ENCODE measurements around the gene TMEM178B.
"Not testable (repeated sequence)": the region's sequence is repeated elsewhere in the genome, so short reads cannot be mapped to it uniquely, and the experiment has no call there.

The TMEM178B gene

GRCh38 chr7:141402277-141402996, 328.6 kb downstream of the TMEM178B start:
- Histone ChIP-seq H3K27me3 (ENCODE audit: insufficient read depth, poor library complexity, severe bottlenecking) (no peaks in the 10 kb centered on the region), H3K4me3 (replicated peaks; ENCODE audit: insufficient read depth, low read length) (no peak overlapping the region), H3K27ac (replicated peaks) (no peak overlapping the region)
- no peak for DNase-seq (ENCODE audit: low read depth in 1 of 2, low spot score in 1 of 2)
- TF ChIP-seq SPI1 (IDR thresholded peaks at IDR 0.05; ENCODE audit: borderline replicate concordance, low read depth) (no peak), POLR2AphosphoS5 (IDR thresholded peaks at IDR 0.05; ENCODE audit: low read depth) (no peak), REST (IDR thresholded peaks at IDR 0.05; ENCODE audit: insufficient replicate concordance, low read depth) (no peak), CTCF (IDR thresholded peaks at IDR 0.05; ENCODE audit: insufficient read depth, low read length) (no peak), GABPA (IDR thresholded peaks at IDR 0.05; ENCODE audit: low read depth) (no peak)

GRCh38 chr7:141403846-141404245, 330.0 kb downstream of the TMEM178B start:
- DNase-seq (ENCODE audit: low read depth in 1 of 2, low spot score in 1 of 2); H3K27me3 ChIP-seq (ENCODE audit: insufficient read depth, poor library complexity, severe bottlenecking); H3K27ac ChIP-seq (replicated peaks); H3K4me3 ChIP-seq (replicated peaks; ENCODE audit: insufficient read depth, low read length): not testable (repeated sequence)

GRCh38 chr7:141406347-141406746, 332.5 kb downstream of the TMEM178B start:
- Histone ChIP-seq H3K4me3 (replicated peaks; ENCODE audit: insufficient read depth, low read length) (no peak overlapping the region), H3K27ac (replicated peaks) (no peak overlapping the region), H3K27me3 (ENCODE audit: insufficient read depth, poor library complexity, severe bottlenecking) (no peaks in the 10 kb centered on the region)
- DNase-seq (ENCODE audit: low read depth in 1 of 2, low spot score in 1 of 2) = no peak
- TF ChIP-seq CTCF (IDR thresholded peaks at IDR 0.05; ENCODE audit: insufficient read depth, low read length) = no peak
- no peak for TF ChIP-seq REST (IDR thresholded peaks at IDR 0.05; ENCODE audit: insufficient replicate concordance, low read depth)
- TF ChIP-seq POLR2AphosphoS5 (IDR thresholded peaks at IDR 0.05; ENCODE audit: low read depth) = no peak
- TF ChIP-seq GABPA (IDR thresholded peaks at IDR 0.05; ENCODE audit: low read depth) = no peak
- no peak for TF ChIP-seq SPI1 (IDR thresholded peaks at IDR 0.05; ENCODE audit: borderline replicate concordance, low read depth)

GRCh38 chr7:141407893-141408292, 334.0 kb downstream of the TMEM178B start:
- no peak for TF ChIP-seq POLR2AphosphoS5 (IDR thresholded peaks at IDR 0.05; ENCODE audit: low read depth)
- TF ChIP-seq GABPA (IDR thresholded peaks at IDR 0.05; ENCODE audit: low read depth) = no peak
- Histone ChIP-seq H3K27me3 (ENCODE audit: insufficient read depth, poor library complexity, severe bottlenecking) (no peaks in the 10 kb centered on the region), H3K4me3 (replicated peaks; ENCODE audit: insufficient read depth, low read length) (no peak overlapping the region), H3K27ac (replicated peaks) (no peak overlapping the region)
- DNase-seq (ENCODE audit: low read depth in 1 of 2, low spot score in 1 of 2) = no peak

GRCh38 chr7:141408440-141408839, 334.6 kb downstream of the TMEM178B start:
- TF ChIP-seq CTCF (IDR thresholded peaks at IDR 0.05; ENCODE audit: insufficient read depth, low read length) (no peak), POLR2AphosphoS5 (IDR thresholded peaks at IDR 0.05; ENCODE audit: low read depth) (no peak)
- Histone ChIP-seq H3K4me3 (replicated peaks; ENCODE audit: insufficient read depth, low read length) (no peak overlapping the region), H3K27me3 (ENCODE audit: insufficient read depth, poor library complexity, severe bottlenecking) (no peaks in the 10 kb centered on the region), H3K27ac (replicated peaks) (no peak overlapping the region)
- no peak for DNase-seq (ENCODE audit: low read depth in 1 of 2, low spot score in 1 of 2)
